Mesothelial cell of epicardium (in vitro differentiated cells): ENCODE measurements around the gene SYS1. TPM values are rescaled to one million over a fixed set of nuclear protein-coding genes. Genes with fewer than 3 reads are reported as not detected.

ENCODE experiments used
- DNase-seq, 2 experiments: peaks; one replicate each; pipeline ENCODE4 v3.0.0; 2021; ENCODE audit warnings: low spot score in 2 of 2; ENCODE audit not compliant: unreplicated experiment in 2 of 2
- H3K27ac Mint-ChIP-seq: 2 replicates; pipeline ENCODE4 v1.8.0; 2021; ENCODE audit warnings: mixed read lengths
- H3K27me3 Mint-ChIP-seq: 2 replicates; pipeline ENCODE4 v1.8.0; 2021; ENCODE audit warnings: low read depth, mixed read lengths
- H3K36me3 Mint-ChIP-seq: 2 replicates; pipeline ENCODE4 v1.8.0; 2021; ENCODE audit warnings: mixed read lengths
- H3K4me1 Mint-ChIP-seq: 2 replicates; pipeline ENCODE4 v1.8.0; 2021; ENCODE audit warnings: mixed read lengths
- H3K4me3 Mint-ChIP-seq: 2 replicates; pipeline ENCODE4 v1.8.0; 2021; ENCODE audit warnings: mild to moderate bottlenecking, moderate library complexity, mixed read lengths
- H3K9me3 Mint-ChIP-seq: 2 replicates; pipeline ENCODE4 v1.8.0; 2021; ENCODE audit warnings: mixed read lengths
- CTCF ChIP-seq: fragments of 200-600 bp; sonication (generic); IDR thresholded peaks from one replicate; pipeline ENCODE4 v1.5.0; 2021; ENCODE audit warnings: antibody characterized with exemption; ENCODE audit not compliant: unreplicated experiment
- total RNA-seq: library from RNA; stranded (reverse); gene quantifications from 3 replicates; pipeline ENCODE4 v1.2.1, GENCODE V29; 2021

The SYS1 gene
- total RNA-seq = 25.6 to 27.2 TPM (median 26.7 TPM) in 3 replicates

GRCh38 chr20:45362804-45363610 lies at the start of gene SYS1:
Gene SYS1 (plus strand): TSS chr20:45363156. CDS start chr20:45363532, 376 bp downstream.
- Mint-ChIP-seq H3K9me3 (no peaks in the 10 kb centered on the region), H3K27ac (peak within 1 kb of the TSS; percentile 100), H3K27me3 (no peaks in the 10 kb centered on the region), H3K4me1 (peaks cover 35% of the 10 kb centered on the region), H3K4me3 (peak within 1 kb of the TSS; percentile 99), H3K36me3 (peaks cover 14% of the 10 kb centered on the region)
- TF ChIP-seq CTCF = peak; percentile 76
- DNase-seq = peak; percentile 97 to 99

- Mint-ChIP-seq H3K9me3 (no peaks in the 10 kb centered on the region), H3K4me1 (no peaks in the 10 kb centered on the region), H3K27ac (no peak overlapping the region), H3K36me3 (no peaks in the 10 kb centered on the region), H3K27me3 (peaks cover 23% of the 10 kb centered on the region), H3K4me3 (no peak overlapping the region)
- no peak for TF ChIP-seq CTCF
- no peak for DNase-seq
Observed at GRCh38 chr20:45313943-45314342, 49.0 kb upstream of the SYS1 start.

- no peaks in the 10 kb centered on the region for H3K4me1 Mint-ChIP-seq
- peaks cover 18% of the 10 kb centered on the region for H3K27me3 Mint-ChIP-seq
- H3K36me3 Mint-ChIP-seq = no peaks in the 10 kb centered on the region
- H3K4me3 Mint-ChIP-seq = no peak overlapping the region
- no peak for TF ChIP-seq CTCF
- no peaks in the 10 kb centered on the region for H3K9me3 Mint-ChIP-seq
- DNase-seq = no peak
- H3K27ac Mint-ChIP-seq = no peak overlapping the region
Observed at GRCh38 chr20:45315672-45316071, 47.3 kb upstream of the SYS1 start.

- DNase-seq = no peak
- H3K27ac Mint-ChIP-seq = no peak overlapping the region
- no peak overlapping the region for H3K4me3 Mint-ChIP-seq
- H3K9me3 Mint-ChIP-seq = no peaks in the 10 kb centered on the region
- peaks cover 13% of the 10 kb centered on the region for H3K27me3 Mint-ChIP-seq
- no peak for TF ChIP-seq CTCF
- H3K4me1 Mint-ChIP-seq = no peaks in the 10 kb centered on the region
- no peaks in the 10 kb centered on the region for H3K36me3 Mint-ChIP-seq
Observed at GRCh38 chr20:45316150-45317080, 46.5 kb upstream of the SYS1 start.

- Mint-ChIP-seq H3K36me3 (no peaks in the 10 kb centered on the region), H3K27ac (no peak overlapping the region), H3K27me3 (peaks cover 7% of the 10 kb centered on the region), H3K4me3 (no peak overlapping the region), H3K9me3 (no peaks in the 10 kb centered on the region), H3K4me1 (no peaks in the 10 kb centered on the region)
- no peak for DNase-seq
- TF ChIP-seq CTCF = no peak
Observed at GRCh38 chr20:45317826-45318225, 45.1 kb upstream of the SYS1 start.
